ENCODE measurements around the gene SEMA6A. TPM values are rescaled to one million over a fixed set of nuclear protein-coding genes. Genes with fewer than 3 reads are reported as not detected.

Gene SEMA6A
- polyA plus RNA-seq, 2 donors: 1.4 to 1.6 TPM

DNA sequence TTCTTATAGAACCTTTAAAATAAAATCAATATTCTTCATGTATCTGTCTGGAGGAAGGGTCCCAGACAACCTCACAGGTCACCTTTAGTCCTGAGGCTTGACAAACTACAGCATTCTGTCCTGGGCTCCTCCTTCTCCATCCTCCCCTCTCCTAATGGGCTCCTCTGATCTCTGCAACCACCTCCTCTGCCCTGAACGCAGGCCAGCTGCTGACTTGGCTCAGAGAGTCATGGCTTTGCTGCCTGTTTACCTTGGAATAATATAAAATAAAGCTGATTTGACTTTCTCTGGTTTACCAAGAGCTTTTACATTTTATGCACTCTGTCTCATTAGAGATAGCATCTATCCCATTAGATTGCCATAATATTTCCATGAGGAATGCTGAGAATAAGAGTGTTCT is 159.4 kb downstream of the SEMA6A start:
- 30 to 61% methylated on average over 1 of the region's 1 CpG for WGBS, 2 donors
- Histone ChIP-seq H3K4me1 (ENCODE audit: control insufficient read depth in 2 of 2, insufficient read depth in 2 of 2, low read length in 1 of 2) (peaks cover 0 to 2% of the 10 kb centered on the region in 2 donors), H3K27ac (ENCODE audit: low read depth in 2 of 2, low read length in 1 of 2) (no peak overlapping the region), H3K4me3 (ENCODE audit: low read depth in 1 of 2, low read length in 2 of 2) (no peak overlapping the region), H3K9me3 (ENCODE audit: control insufficient read depth in 2 of 2, insufficient read depth in 1 of 2, low read depth in 1 of 2, low read length in 1 of 2) (no peaks in the 10 kb centered on the region), H3K36me3 (ENCODE audit: control insufficient read depth in 2 of 2, insufficient read depth in 2 of 2, low read length in 1 of 2) (no peaks in the 10 kb centered on the region), H3K27me3 (ENCODE audit: control insufficient read depth in 1 of 2, insufficient read depth in 2 of 2, low read length in 2 of 2) (no peaks in the 10 kb centered on the region)

DNA sequence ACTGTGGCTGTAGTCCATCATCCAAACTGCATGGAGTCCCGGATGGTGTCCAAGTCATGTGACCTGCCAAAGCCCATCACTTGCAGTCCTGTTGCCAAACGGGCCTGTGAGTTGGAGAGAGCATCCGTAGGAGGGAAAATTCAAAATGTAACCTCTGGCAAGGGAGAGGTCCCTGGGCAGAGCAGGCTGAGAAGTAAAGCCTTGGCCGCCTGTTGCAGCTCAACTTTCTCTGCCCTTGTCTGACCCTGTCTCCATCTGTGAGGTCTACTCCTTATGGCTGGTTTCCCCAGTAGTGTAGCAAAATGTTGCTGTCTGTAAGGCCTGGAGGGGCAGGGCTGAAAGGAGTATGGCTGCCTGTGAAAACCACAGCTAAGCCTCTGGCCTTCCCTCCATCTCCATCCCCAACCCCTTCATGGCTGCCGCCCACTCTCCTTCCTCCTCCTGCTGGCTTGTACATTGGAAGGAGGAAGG is 163.5 kb downstream of the SEMA6A start:
- Histone ChIP-seq H3K27ac (ENCODE audit: low read depth in 2 of 2, low read length in 1 of 2) (no peak overlapping the region), H3K27me3 (ENCODE audit: control insufficient read depth in 1 of 2, insufficient read depth in 2 of 2, low read length in 2 of 2) (no peaks in the 10 kb centered on the region), H3K4me1 (ENCODE audit: control insufficient read depth in 2 of 2, insufficient read depth in 2 of 2, low read length in 1 of 2) (peaks cover 0 to 2% of the 10 kb centered on the region in 2 donors), H3K9me3 (ENCODE audit: control insufficient read depth in 2 of 2, insufficient read depth in 1 of 2, low read depth in 1 of 2, low read length in 1 of 2) (no peaks in the 10 kb centered on the region), H3K4me3 (ENCODE audit: low read depth in 1 of 2, low read length in 2 of 2) (no peak overlapping the region), H3K36me3 (ENCODE audit: control insufficient read depth in 2 of 2, insufficient read depth in 2 of 2, low read length in 1 of 2) (no peaks in the 10 kb centered on the region)
- WGBS, 2 donors: 66 to 73% methylated on average over 5 of the region's 5 CpGs

DNA sequence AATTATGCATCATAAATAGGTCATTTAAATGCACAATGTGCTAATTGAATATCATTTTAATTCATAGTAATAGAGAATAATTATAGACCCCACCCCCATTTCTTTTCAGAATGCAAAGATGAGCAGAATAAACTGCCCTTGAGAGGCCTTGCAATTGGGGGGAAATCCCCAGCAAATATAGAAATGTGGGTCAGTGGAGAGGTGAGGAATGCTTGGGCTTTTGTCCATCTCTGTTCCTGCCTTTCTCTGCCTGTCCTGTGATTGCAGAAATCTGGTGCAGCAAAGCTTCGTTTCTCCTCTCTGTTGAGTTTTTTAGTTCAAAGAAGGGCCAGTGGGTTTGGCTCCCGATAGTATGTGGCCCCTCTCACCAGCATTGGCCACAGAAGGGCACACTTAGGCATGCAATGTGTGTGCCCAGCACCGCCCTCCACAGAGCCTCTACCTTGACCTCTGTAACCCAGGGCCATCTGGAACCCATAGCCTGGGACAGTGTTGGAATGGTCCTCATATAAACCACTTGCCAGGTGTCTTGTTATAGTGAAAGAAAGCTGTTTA is 164.2 kb downstream of the SEMA6A start:
- no peaks in the 10 kb centered on the region for H3K36me3 ChIP-seq (ENCODE audit: control insufficient read depth in 2 of 2, insufficient read depth in 2 of 2, low read length in 1 of 2)
- no peak overlapping the region for H3K4me3 ChIP-seq (ENCODE audit: low read depth in 1 of 2, low read length in 2 of 2)
- no peak overlapping the region for H3K27ac ChIP-seq (ENCODE audit: low read depth in 2 of 2, low read length in 1 of 2)
- no peaks in the 10 kb centered on the region for H3K27me3 ChIP-seq (ENCODE audit: control insufficient read depth in 1 of 2, insufficient read depth in 2 of 2, low read length in 2 of 2)
- no peaks in the 10 kb centered on the region for H3K9me3 ChIP-seq (ENCODE audit: control insufficient read depth in 2 of 2, insufficient read depth in 1 of 2, low read depth in 1 of 2, low read length in 1 of 2)
- WGBS, 2 donors: 69 to 79% methylated on average over 3 of the region's 3 CpGs
- H3K4me1 ChIP-seq (ENCODE audit: control insufficient read depth in 2 of 2, insufficient read depth in 2 of 2, low read length in 1 of 2): peaks cover 0 to 2% of the 10 kb centered on the region in 2 donors

DNA sequence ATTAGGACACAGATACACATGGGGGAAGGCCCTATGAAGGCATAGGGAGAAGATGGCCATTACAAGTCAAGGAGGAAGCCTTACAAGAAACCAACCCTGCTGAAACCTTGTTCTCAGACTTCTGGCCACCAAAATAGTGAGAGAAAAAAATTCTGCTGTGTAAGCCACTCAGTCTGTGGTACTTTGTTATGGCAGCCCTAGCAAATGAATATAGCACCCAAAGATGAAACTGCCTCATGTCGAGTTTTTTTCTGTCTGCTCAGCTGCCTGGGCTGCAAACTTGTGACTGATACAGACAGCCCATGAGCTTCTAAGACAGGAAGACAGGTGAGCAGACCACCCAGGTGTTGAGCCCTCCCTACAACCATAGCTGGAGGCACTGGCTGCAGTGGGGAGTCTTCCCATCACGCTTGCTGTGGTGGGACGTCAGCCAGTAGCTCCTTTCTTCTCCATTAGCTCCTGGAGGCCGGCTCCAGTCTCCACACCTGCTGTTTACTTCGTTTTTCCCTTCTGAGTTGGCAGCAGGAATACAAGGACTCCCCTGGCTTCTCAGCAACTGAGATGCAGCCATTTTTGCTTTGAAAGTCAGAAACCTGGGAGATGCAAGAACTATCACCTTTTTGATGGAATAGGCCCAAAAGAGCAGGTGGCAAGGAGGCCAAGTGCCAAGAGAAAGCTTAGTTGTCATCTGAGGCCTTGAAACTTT is 164.9 kb downstream of the SEMA6A start:
- H3K4me1 ChIP-seq (ENCODE audit: control insufficient read depth in 2 of 2, insufficient read depth in 2 of 2, low read length in 1 of 2): peaks cover 0 to 2% of the 10 kb centered on the region in 2 donors
- no peaks in the 10 kb centered on the region for H3K36me3 ChIP-seq (ENCODE audit: control insufficient read depth in 2 of 2, insufficient read depth in 2 of 2, low read length in 1 of 2)
- WGBS, 2 donors: 73 to 74% methylated on average over 5 of the region's 5 CpGs
- no peak overlapping the region for H3K4me3 ChIP-seq (ENCODE audit: low read depth in 1 of 2, low read length in 2 of 2)
- no peaks in the 10 kb centered on the region for H3K27me3 ChIP-seq (ENCODE audit: control insufficient read depth in 1 of 2, insufficient read depth in 2 of 2, low read length in 2 of 2)
- no peaks in the 10 kb centered on the region for H3K9me3 ChIP-seq (ENCODE audit: control insufficient read depth in 2 of 2, insufficient read depth in 1 of 2, low read depth in 1 of 2, low read length in 1 of 2)
- H3K27ac ChIP-seq (ENCODE audit: low read depth in 2 of 2, low read length in 1 of 2): no peak overlapping the region

DNA sequence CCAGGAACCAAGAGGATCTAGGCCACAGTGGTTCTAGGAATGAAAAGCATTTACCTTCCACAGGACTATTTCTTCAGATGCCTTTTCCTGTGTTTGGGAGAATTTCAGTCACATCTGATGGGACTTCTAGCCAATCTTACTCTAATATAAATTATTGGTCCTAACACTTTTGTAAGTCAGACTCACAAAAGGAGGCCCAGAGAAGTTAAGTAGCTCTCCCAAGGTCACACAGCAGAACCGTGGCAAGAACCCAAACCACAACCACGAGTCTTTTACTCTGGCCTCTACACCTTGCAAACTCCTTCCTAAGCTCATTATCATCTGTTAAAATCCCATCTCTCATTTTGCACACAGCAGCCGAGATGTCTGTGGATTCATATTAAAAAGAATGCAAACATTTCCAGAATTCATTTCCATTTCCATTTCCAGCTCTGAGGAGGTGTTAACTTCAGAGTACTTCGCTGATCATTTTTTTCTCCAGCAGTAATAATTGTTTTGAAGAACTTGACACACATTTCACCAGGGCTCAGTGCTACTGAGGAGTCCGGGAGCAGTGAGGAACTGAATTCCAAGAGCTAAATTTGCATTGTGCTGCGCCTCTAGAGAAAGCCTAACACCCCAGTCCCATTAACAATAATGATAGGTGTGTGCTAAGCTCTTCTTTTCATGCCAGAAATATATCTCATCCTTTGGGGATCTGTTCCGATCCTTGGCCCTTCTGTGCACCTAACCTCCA is 168.1 kb downstream of the SEMA6A start:
- Histone ChIP-seq H3K4me3 (ENCODE audit: low read depth in 1 of 2, low read length in 2 of 2) (no peak overlapping the region), H3K36me3 (ENCODE audit: control insufficient read depth in 2 of 2, insufficient read depth in 2 of 2, low read length in 1 of 2) (no peaks in the 10 kb centered on the region), H3K27me3 (ENCODE audit: control insufficient read depth in 1 of 2, insufficient read depth in 2 of 2, low read length in 2 of 2) (no peaks in the 10 kb centered on the region), H3K4me1 (ENCODE audit: control insufficient read depth in 2 of 2, insufficient read depth in 2 of 2, low read length in 1 of 2) (peaks cover 0 to 2% of the 10 kb centered on the region in 2 donors), H3K9me3 (ENCODE audit: control insufficient read depth in 2 of 2, insufficient read depth in 1 of 2, low read depth in 1 of 2, low read length in 1 of 2) (no peaks in the 10 kb centered on the region), H3K27ac (ENCODE audit: low read depth in 2 of 2, low read length in 1 of 2) (no peak overlapping the region)
- WGBS, 2 donors: 76 to 79% methylated on average over 7 of the region's 7 CpGs

DNA sequence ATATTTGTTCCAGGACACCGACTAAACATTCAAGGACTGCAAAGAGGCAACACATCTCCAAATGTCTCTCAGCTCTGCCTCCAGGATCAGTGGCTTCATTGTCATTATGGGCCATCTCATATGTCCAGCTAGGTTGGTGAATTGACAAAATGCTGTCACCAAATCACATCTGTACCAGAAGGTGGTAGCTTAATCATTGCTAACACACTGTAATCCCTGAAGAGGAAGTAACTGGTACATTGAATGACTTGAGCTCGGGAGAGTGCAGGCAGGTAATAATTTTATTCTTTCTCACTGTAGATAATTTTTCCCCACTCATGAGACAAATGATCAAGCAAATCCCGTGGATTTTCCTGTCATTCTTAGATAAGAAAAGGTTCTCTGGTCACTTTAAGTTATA is 169.8 kb downstream of the SEMA6A start:
- Histone ChIP-seq H3K4me1 (ENCODE audit: control insufficient read depth in 2 of 2, insufficient read depth in 2 of 2, low read length in 1 of 2) (no peaks in the 10 kb centered on the region), H3K27ac (ENCODE audit: low read depth in 2 of 2, low read length in 1 of 2) (no peak overlapping the region), H3K36me3 (ENCODE audit: control insufficient read depth in 2 of 2, insufficient read depth in 2 of 2, low read length in 1 of 2) (no peaks in the 10 kb centered on the region), H3K27me3 (ENCODE audit: control insufficient read depth in 1 of 2, insufficient read depth in 2 of 2, low read length in 2 of 2) (no peaks in the 10 kb centered on the region), H3K9me3 (ENCODE audit: control insufficient read depth in 2 of 2, insufficient read depth in 1 of 2, low read depth in 1 of 2, low read length in 1 of 2) (no peaks in the 10 kb centered on the region), H3K4me3 (ENCODE audit: low read depth in 1 of 2, low read length in 2 of 2) (no peak overlapping the region)
- 74 to 79% methylated on average over 3 of the region's 3 CpGs for WGBS, 2 donors

DNA sequence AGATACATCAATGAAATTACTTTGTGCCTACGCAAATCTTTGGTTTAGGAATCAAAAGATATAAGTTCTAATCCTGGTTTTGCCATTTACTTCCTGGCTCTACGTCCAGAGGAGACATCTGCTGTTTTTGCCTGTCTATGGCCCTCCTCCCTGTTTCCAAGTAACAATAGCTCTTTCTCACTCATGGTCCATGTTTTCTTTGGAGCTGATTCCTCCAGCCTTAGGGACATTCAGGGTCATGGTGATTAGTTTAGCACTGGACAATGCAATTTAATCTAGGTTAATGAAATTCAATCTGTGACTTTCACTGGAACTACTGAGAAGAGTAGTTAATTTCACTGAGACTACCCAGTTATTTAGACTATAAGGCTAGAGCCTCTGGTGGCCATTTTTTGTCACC is 170.6 kb downstream of the SEMA6A start:
- 72% methylated on average over 2 of the region's 2 CpGs for WGBS, 2 donors
- no peaks in the 10 kb centered on the region for H3K9me3 ChIP-seq (ENCODE audit: control insufficient read depth in 2 of 2, insufficient read depth in 1 of 2, low read depth in 1 of 2, low read length in 1 of 2)

DNA sequence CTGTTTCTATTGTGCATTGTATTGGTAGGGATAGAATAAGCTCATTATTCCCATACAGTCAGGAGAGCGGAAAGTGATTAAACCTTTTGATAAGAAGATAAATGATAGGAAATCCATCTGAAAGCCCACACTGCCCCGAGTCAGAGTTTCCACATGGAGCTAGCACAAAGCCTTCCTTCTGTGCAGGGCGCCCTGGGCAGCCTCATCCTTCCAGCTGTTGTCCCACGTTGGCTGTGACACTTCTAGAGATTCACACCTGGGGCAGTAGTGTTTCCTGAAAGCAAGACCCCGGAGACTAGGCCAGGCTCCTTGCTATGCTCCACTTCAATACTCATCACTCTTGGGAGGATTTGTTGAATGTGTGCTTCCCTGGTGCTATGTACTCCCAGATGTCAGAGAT is 172.4 kb downstream of the SEMA6A start:
- Histone ChIP-seq H3K9me3 (ENCODE audit: control insufficient read depth in 2 of 2, insufficient read depth in 1 of 2, low read depth in 1 of 2, low read length in 1 of 2) (no peaks in the 10 kb centered on the region), H3K36me3 (ENCODE audit: control insufficient read depth in 2 of 2, insufficient read depth in 2 of 2, low read length in 1 of 2) (no peaks in the 10 kb centered on the region), H3K4me1 (ENCODE audit: control insufficient read depth in 2 of 2, insufficient read depth in 2 of 2, low read length in 1 of 2) (no peaks in the 10 kb centered on the region), H3K27me3 (ENCODE audit: control insufficient read depth in 1 of 2, insufficient read depth in 2 of 2, low read length in 2 of 2) (no peaks in the 10 kb centered on the region), H3K27ac (ENCODE audit: low read depth in 2 of 2, low read length in 1 of 2) (no peak overlapping the region), H3K4me3 (ENCODE audit: low read depth in 1 of 2, low read length in 2 of 2) (no peak overlapping the region)
- 82 to 84% methylated on average over 5 of the region's 5 CpGs for WGBS, 2 donors

More for the DNA sequence above, 170.6 kb downstream of the SEMA6A start:
- no peak overlapping the region for H3K27ac ChIP-seq (ENCODE audit: low read depth in 2 of 2, low read length in 1 of 2)
- H3K27me3 ChIP-seq (ENCODE audit: control insufficient read depth in 1 of 2, insufficient read depth in 2 of 2, low read length in 2 of 2): no peaks in the 10 kb centered on the region
- no peaks in the 10 kb centered on the region for H3K4me1 ChIP-seq (ENCODE audit: control insufficient read depth in 2 of 2, insufficient read depth in 2 of 2, low read length in 1 of 2)
- no peak overlapping the region for H3K4me3 ChIP-seq (ENCODE audit: low read depth in 1 of 2, low read length in 2 of 2)
- no peaks in the 10 kb centered on the region for H3K36me3 ChIP-seq (ENCODE audit: control insufficient read depth in 2 of 2, insufficient read depth in 2 of 2, low read length in 1 of 2)

DNA sequence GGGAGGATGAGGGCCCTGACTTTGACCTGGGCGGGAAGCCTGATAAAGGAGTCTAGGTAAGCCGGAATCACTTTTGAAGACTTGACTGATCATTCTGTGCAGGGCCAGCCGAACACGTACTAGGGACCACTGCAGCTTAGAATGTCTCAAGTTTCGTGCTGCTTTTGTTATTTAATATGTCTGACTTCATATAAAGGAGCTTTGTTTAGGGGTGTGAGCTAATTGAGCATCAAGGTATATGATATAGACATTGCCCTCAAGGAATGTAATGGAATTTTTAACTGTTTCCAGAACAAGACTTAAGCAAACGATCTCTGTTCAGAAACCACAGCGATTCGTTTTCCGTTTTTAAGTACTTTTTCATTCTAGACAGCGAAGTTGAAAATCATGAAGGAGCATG is 173.0 kb downstream of the SEMA6A start:
- WGBS, 2 donors: 86 to 93% methylated on average over 10 of the region's 10 CpGs
- Histone ChIP-seq H3K4me1 (ENCODE audit: control insufficient read depth in 2 of 2, insufficient read depth in 2 of 2, low read length in 1 of 2) (peaks cover 0 to 2% of the 10 kb centered on the region in 2 donors), H3K27ac (ENCODE audit: low read depth in 2 of 2, low read length in 1 of 2) (no peak overlapping the region), H3K27me3 (ENCODE audit: control insufficient read depth in 1 of 2, insufficient read depth in 2 of 2, low read length in 2 of 2) (no peaks in the 10 kb centered on the region), H3K4me3 (ENCODE audit: low read depth in 1 of 2, low read length in 2 of 2) (no peak overlapping the region), H3K9me3 (ENCODE audit: control insufficient read depth in 2 of 2, insufficient read depth in 1 of 2, low read depth in 1 of 2, low read length in 1 of 2) (no peaks in the 10 kb centered on the region), H3K36me3 (ENCODE audit: control insufficient read depth in 2 of 2, insufficient read depth in 2 of 2, low read length in 1 of 2) (no peaks in the 10 kb centered on the region)
